ENCODE data around the gene TLNRD1.
A peak's percentile ranks its signal among the peaks of the same experiment; 100 is the strongest.

The TLNRD1 gene

GRCh38 chr15:81024265-81024872 lies 23.6 kb downstream of the TLNRD1 start:
- DNase-seq (ENCODE audit: low read depth, low spot score): no peak
- no peak overlapping the region for H3K4me3 ChIP-seq (ENCODE audit: low read depth, low read length)
- in situ Hi-C loops (cut with HindIII; ENCODE audit: low sequenced_read_pairs): no loop called here
- TF ChIP-seq CTCF (IDR thresholded peaks at IDR 0.05; ENCODE audit: low read depth, low read length): no peak

DNA sequence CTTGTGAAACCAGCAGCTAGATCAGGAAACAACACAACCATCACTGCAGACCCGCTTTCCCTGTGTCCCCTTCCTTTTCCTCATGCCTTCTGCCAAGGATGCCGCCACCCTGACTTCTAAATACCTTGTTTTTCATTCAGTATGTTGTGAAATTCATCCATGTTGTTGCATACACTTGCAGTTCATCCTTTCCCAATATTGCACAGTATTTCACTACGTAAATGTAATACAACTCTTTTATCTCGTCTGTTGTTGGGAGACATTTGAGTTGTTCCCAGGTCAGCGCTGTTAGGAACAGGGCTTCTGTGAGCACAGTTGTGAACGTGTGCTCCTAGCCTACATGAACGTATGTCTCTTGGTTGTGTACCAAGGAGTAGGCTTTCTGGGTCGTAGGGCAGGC lies 24.2 kb downstream of the TLNRD1 start:
- no peak overlapping the region for H3K4me3 ChIP-seq (ENCODE audit: low read depth, low read length)
- no peak for TF ChIP-seq CTCF (IDR thresholded peaks at IDR 0.05; ENCODE audit: low read depth, low read length)
- DNase-seq (ENCODE audit: low read depth, low spot score): no peak
- in situ Hi-C loops (cut with HindIII; ENCODE audit: low sequenced_read_pairs): no loop called here

DNA sequence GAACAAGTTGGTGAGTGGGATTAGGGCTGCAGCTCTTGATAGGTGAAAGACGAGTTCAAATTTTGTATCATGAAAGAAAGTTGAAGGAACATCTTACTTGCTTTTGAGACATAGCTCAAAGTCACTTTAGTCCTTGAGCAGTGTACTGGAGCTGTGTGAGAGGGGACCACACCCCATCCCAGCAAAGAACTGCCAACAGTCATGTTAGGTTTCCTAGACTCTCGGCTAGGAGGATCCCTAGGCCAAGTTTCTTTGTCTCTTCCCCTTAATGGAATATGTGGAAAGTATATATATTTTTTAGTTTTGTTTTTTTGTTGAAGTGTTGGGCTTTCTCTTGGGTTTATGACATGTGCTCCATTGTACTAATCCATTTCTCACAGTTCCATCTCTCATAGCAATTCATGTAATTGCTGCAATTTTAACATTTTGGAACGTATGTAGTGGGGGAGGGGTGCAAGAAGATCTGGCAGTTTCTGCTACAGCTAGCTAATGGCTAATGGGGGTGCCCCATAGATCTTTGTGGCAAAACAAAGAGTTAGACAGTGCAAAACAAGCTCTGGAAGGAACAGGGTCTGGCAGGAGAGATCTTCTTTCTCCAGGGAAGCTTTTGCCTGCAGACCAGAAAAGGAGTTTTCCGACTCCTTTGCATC lies 25.1 kb downstream of the TLNRD1 start:
- no peak for TF ChIP-seq CTCF (IDR thresholded peaks at IDR 0.05; ENCODE audit: low read depth, low read length)
- no peak overlapping the region for H3K4me3 ChIP-seq (ENCODE audit: low read depth, low read length)
- no peak for DNase-seq (ENCODE audit: low read depth, low spot score)
- in situ Hi-C loops (cut with HindIII; ENCODE audit: low sequenced_read_pairs): no loop called here

DNA sequence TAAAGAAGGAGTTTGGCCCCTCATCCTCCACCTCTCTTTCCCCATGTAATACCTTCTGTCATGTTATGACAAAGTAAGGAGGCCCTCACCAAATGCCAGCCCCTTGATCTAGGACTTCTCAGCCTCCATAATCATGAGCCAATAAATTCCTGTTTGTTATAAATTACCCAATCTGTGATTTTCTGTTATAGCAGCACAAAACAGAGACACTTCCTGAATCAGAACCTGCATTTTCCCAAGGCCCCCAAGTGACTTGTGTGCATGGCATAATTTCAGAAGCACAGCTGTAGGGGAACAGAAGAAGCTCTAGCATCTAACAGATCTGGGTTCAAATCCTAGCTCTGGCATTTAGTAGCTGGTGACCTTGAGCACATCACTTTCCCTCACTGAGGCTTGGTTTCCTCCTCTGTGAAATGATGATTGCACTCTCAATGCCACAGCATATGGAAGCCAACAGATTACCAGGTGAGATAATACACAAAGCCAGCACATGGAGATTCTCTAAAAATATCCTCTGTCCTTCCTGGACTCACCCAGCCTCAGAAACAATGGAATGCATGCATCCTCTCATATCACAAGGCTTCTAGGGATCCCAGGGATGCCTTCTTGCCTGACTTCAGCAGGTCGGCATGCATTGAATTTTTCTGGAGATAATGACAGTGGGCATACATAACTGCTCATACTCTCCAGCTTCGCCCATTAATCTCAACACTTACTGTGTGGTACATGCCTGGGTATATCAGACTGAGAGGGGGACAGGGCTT lies 26.3 kb downstream of the TLNRD1 start:
- no peak for TF ChIP-seq CTCF (IDR thresholded peaks at IDR 0.05; ENCODE audit: low read depth, low read length)
- in situ Hi-C loops (cut with HindIII; ENCODE audit: low sequenced_read_pairs): no loop called here
- no peak for DNase-seq (ENCODE audit: low read depth, low spot score)
- no peak overlapping the region for H3K4me3 ChIP-seq (ENCODE audit: low read depth, low read length)

DNA sequence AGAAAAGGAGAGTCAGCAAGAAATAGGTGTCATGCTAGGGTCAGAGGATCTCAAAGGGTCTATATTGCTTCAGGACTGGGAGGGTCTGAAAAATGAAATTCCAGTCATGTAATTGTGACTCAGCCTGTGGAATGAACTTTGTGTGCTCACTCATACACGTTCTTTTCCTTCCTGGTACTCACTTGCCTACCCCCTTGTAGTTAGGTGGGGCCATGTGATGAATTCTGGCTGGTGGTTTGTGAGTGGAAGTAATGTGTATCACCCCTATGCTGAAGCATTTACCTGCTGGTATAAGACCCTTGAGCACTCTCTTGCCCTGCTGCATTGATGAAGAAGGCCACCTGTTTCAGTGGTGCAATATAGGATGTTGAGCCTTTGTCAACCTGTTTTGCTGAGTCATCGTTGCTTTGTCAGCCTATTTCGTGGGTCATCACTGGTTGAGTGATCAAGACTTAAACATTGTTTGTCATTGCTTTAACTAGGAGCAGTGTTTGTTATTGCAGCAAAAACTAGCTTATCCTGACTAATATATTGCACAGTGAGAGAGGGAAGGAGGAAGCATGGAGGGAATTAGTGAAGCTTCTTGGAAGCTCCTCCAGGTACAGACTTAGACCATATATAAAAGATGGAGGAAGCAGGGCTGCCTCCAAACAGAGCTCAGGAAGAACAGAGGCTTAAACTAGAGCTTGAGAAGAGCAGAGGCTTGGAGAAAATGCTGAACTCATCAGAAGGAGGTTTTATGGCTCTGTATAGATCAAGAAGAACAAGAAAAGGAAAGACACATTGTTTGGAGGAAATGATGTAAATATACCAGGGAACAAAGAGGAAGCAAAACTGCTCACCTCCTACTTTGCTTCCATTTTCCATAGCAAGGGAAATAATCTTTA lies 28.9 kb downstream of the TLNRD1 start:
- H3K4me3 ChIP-seq (ENCODE audit: low read depth, low read length): no peak overlapping the region
- in situ Hi-C loops (cut with HindIII; ENCODE audit: low sequenced_read_pairs): no loop called here
- DNase-seq (ENCODE audit: low read depth, low spot score): peak; percentile 17
- TF ChIP-seq CTCF (IDR thresholded peaks at IDR 0.05; ENCODE audit: low read depth, low read length): no peak

DNA sequence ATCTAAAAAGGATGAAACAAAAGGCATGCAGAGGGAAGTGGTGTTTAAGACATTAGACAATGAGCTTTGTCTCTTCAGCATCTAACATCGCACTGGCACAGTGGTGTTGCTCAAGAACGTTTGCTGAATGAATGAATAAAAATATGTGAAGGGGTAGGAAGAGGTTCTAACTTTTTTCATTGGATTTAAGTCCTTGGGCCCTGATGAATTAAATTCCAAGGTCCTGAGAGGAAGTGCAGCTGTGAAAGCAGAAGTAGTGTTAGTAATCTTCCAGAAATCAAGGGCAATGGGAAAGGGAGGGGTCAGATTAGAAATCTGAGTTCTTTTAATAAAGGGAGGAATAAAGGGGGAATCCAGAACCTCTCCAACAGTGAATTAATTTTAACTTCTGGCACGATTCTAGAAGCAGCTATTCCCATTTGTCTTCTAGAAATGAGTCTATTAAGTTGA lies 29.6 kb downstream of the TLNRD1 start:
- DNase-seq (ENCODE audit: low read depth, low spot score): no peak
- in situ Hi-C loops (cut with HindIII; ENCODE audit: low sequenced_read_pairs): no loop called here
- no peak overlapping the region for H3K4me3 ChIP-seq (ENCODE audit: low read depth, low read length)
- TF ChIP-seq CTCF (IDR thresholded peaks at IDR 0.05; ENCODE audit: low read depth, low read length): no peak
